KG1 (cell line): ENCODE data around the gene BMI1.
A peak's percentile ranks its signal among the peaks of the same experiment; 100 is the strongest.
"Not testable (repeated sequence)": the region's sequence is repeated elsewhere in the genome, so short reads cannot be mapped to it uniquely, and the experiment has no call there.

ENCODE experiments used
- DNase-seq: peaks from one replicate; lab custom pipeline; 2025; lab: John Stamatoyannopoulos, UW

Gene BMI1

DNA sequence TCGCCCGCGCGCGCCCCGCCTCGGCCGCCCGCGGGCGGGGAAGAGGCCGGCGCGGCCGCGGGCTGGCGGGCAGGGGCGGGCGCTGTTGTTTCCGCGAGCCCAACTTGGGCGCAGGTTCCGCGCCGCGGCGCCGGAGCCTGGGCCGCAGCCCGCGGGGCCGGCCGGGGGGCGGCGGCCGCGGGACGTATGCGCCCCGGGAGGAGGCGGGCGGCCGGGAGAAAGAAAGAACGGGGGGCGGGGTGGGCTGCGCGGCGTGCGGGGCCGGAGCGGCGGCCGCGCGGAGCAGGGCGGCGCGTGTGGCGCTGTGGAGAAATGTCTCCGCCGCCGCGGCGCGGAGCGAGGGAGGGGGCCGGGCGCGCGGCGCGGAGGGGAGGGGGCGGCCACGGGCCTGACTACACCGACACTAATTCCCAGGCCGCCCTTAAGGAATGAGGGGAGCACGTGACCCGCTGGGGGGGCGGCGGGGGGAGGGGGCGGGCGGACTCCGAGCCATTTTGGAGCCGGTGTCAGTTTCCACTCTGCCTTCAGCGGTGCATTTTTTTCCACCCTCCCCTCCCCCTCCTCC is at the start of gene BMI1:
Gene BMI1 (plus strand): TSS at position 509 of the 565 bp plus-strand sequence. CDS start 5,351 bp downstream, outside the sequence.
- DNase-seq, result peak; percentile 43

DNA sequence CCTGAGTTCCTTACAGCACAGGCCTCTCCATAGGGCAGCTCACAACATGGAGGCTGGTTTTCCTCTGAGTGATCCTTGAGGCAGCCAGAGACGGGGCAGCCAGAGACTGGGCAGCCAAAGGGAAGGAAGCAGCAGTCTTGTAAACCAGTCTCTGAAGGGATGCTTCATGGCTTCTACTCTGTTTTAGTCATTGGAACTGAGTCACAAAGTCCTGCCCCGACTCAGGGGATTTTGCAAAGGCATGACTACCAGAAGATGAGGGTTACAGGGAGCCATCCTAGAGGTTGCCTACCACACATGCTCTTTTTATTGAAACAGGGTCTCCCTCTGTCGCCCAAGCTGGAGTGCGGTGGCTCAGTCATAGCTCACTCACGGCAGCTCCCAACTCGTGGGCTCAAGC is 49.1 kb upstream of the BMI1 start:
- DNase-seq, result no peak

- DNase-seq, result no peak
Measured at GRCh38 chr10:22278441-22278782, 42.5 kb upstream of the BMI1 start.

GRCh38 chr10:22280078-22280477 is 40.8 kb upstream of the BMI1 start:
- no peak for DNase-seq

- DNase-seq, result no peak
Measured at GRCh38 chr10:22285130-22285529, 35.8 kb upstream of the BMI1 start.

DNA sequence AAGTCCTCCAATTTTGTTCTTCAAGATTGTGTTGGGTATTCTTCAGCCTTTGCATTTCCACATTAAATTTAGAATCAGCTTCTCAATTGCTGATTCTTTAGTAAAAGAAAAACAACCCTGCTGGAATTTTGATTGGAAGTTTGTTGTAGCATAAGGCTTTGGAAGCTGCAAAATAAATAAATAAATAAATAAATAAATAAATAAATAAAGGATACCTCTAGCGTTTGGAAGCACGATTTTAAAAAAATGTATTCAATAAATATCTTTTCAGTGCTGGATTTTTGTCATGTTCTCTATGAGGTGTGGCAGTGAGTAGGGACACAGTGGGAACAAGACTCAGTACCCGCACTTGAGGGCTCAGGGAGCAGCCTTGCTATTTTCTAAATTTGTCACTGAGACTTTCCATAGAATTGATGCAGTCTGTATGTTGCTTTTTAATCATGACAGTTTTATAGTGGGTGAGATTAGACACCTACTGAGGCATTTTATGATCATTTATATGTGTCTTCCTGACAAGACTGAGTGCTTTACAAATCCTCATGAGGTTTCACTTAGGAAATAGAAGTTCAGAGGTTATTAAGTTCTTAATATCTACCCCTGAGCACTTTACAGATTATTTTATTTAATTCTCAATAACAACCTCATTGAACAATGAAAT is 27.0 kb upstream of the BMI1 start:
- DNase-seq, result no peak

DNA sequence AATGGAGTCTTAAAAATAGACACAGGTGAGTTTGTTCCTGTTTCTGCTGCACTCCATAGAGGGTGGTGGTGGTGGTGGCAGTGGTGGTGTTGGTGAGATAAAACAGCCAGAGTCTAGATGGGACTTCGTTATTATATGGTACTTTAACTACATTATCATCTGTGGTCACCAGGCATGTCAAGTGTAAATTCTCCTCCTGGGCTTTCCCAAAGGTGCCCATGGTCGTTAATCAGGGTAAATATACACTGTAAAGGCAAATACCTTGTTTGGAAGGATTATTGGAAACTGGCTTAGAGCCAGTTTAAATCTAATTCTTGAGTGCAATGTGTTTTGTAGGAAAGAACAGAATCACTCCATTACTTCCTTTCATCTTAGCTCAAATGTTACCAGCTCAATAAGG is 26.2 kb upstream of the BMI1 start:
- no peak for DNase-seq

DNA sequence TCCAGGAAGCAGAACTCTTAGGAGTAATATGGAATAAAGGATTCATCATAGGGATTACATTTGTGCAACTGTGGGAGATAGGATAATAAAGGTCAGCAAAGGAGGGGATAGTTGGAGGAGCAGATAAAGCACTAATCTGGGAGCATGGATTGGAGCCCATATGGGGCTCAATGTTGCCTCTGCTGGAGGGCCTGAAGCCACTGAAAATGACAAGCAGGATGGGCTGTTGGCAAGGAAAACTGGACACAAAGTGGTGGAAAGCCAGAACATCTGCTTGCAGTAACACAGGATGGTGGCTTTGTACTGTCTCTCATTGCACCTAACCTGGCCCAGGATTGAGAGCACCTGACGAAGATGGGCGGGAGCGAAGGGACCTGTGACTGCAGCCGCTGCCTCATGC is 19.7 kb upstream of the BMI1 start:
- no peak for DNase-seq

- no peak for DNase-seq
Measured at GRCh38 chr10:22303461-22303860, 17.4 kb upstream of the BMI1 start.

GRCh38 chr10:22305721-22306120 is 15.2 kb upstream of the BMI1 start:
- DNase-seq, result no peak

- no peak for DNase-seq
Measured at GRCh38 chr10:22308390-22308789, 12.5 kb upstream of the BMI1 start.

- DNase-seq, result no peak
Measured at GRCh38 chr10:22309180-22310000, 11.5 kb upstream of the BMI1 start.

- DNase-seq, result not testable (repeated sequence)
Measured at GRCh38 chr10:22310012-22310411, 10.9 kb upstream of the BMI1 start.

DNA sequence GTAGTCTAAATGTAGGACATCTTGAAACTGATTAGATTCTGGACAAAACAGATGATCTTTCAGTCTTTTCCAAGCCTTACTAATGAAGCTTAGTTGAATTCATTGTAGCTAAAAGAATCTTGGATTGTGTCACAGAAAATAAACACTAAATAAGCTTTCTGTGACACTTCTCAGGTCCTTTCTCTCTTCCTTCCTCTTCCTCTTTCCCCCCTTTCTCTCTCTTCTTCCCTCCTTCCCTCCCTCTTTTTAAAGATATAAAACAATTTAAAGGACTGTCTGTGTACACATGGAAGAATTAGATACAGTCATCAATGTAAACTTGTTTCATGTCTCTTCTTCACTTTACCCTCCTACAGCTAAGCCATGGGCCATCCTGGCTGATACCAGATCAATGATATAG is 10.0 kb upstream of the BMI1 start:
- DNase-seq, result peak; percentile 26

GRCh38 chr10:22314852-22315251 is 6.0 kb upstream of the BMI1 start:
- no peak for DNase-seq

GRCh38 chr10:22315455-22316285 is 5.2 kb upstream of the BMI1 start:
- DNase-seq, result no peak

- DNase-seq, result peak; percentile 84
Measured at GRCh38 chr10:22316286-22317075, 4.4 kb upstream of the BMI1 start, which contains the start of gene COMMD3. COMMD3 (plus strand) TSS chr10:22316388; CDS start chr10:22316418, 30 bp downstream.

- no peak for DNase-seq
Measured at GRCh38 chr10:22317076-22317370, 3.9 kb upstream of the BMI1 start.

DNA sequence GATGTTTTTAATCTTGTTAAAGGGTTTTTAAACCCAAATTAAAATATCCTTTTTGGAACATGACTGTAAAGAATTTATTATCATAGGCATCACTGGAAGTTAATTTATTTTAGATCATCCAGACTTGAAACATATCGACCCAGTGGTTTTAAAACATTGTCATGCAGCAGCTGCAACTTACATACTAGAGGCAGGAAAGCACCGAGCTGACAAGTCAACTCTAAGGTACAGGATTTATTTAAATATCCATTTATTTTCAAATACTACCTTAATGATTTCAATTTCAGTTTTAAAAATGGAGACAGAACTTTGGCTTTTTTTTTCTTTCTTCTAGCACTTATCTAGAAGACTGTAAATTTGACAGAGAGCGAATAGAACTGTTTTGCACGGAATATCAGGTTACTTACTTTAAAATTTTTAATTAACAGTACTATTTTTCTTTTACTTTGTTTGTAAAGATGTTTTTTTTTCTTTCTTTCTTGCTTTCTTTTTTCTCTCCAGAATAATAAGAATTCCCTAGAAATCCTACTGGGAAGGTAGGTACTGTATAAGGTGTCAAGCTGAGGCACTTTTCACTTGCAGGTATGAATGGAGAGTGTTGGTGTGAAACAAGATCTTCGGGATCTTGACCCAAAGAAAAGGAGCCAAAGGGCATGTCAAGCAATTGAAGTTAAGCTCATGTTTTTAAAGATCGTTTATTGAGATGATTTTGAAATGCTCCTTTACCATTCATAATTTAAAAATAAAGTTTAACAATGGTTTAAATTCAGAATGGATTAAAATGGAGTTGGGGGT is 2.9 kb upstream of the BMI1 start:
- DNase-seq, result no peak

DNA sequence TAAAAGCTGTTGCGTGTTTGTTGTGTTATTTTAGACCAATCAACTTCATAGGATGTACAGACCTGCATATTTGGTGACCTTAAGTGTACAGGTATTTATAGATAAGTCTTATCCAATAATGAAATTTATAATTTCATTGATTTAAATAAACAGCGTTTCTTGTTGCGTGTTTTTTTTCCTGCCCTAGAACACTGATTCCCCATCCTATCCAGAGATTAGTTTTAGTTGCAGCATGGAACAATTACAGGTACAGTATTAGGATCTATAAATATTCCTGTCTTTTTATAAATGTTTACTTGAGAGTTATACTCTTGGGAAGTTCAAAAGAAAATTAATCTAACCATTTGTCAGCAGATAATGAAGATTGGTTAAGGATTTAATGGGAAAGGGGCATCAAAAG is 2.1 kb upstream of the BMI1 start:
- no peak for DNase-seq

DNA sequence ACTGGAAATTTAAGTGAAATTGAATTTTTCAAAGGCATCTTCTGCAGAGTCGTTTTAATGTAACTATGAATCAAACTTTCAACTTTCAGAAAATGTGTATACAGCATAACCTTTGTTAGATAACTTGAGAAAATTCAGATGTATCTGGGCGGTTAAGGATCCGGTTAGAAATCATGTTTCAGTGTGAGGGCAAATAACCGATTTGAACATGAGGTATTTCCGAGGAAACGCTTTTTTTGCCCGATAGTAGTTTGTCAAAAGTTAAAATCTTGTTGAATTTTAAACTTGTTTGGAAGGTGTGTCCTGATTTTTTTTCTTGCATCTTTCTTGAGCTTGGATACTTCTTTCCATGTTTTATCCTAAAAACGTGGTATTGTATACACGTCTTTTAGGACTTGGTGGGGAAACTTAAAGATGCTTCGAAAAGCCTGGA is 1.3 kb upstream of the BMI1 start:
- DNase-seq, result peak; percentile 42
